Peyer's patch (tissue), 4 donors: ENCODE results near the gene CHST9. TPM values are rescaled to one million over a fixed set of nuclear protein-coding genes. Genes with fewer than 3 reads are reported as not detected.

Experiments used
- DNase-seq, 3 donors: peaks; one replicate each; pipeline ENCODE4 v3.0.0-alpha.2; 2017 to 2019
- H3K27ac ChIP-seq, 4 donors: fragments of 200-600 bp; sonication (generic); one replicate each; pipeline ENCODE4 v1.5.1; 2016 to 2019
- H3K27me3 ChIP-seq, 2 donors: fragments of 200-600 bp; sonication (generic); one replicate each; pipeline ENCODE4 v1.5.1; 2019
- H3K36me3 ChIP-seq, 3 donors: fragments of 200-600 bp; sonication (generic); one replicate each; pipeline ENCODE4 v1.5.1; 2016 to 2019
- H3K4me1 ChIP-seq, 4 donors: fragments of 200-600 bp; sonication (generic); one replicate each; pipeline ENCODE4 v1.5.1; 2016 to 2019
- H3K4me3 ChIP-seq, 4 donors: fragments of 200-600 bp; sonication (generic); 1 replicate in 3 of 4; 2 replicates in 1 of 4; pipeline ENCODE4 v1.5.1; 2016 to 2019; ENCODE audit warnings: mild to moderate bottlenecking in 1 of 4
- H3K9me3 ChIP-seq, 4 donors: fragments of 200-600 bp; sonication (generic); one replicate each; pipeline ENCODE4 v1.5.1; 2016 to 2019; ENCODE audit warnings: mild to moderate bottlenecking in 1 of 4
- CTCF ChIP-seq, 6 experiments: fragments of 450-650 bp in 4 of 6; fragments of 200-600 bp in 2 of 6; sonication (generic) in 1 of 6; IDR thresholded peaks; one replicate each; pipeline ENCODE4 v1.5.1; 2017 to 2019; ENCODE audit warnings: antibody characterized with exemption in 6 of 6, mild to moderate bottlenecking in 3 of 6, moderate library complexity in 1 of 6
- POLR2A ChIP-seq, 2 donors: fragments of 450-650 bp; IDR thresholded peaks; one replicate each; pipeline ENCODE4 v1.5.1; 2017; ENCODE audit warnings: antibody characterized with exemption in 2 of 2, mild to moderate bottlenecking in 2 of 2, moderate library complexity in 2 of 2
- total RNA-seq, 4 donors: library from RNA; depleted of rRNA; stranded (reverse); fragments of >200 nt; gene quantifications; one replicate each; pipeline ENCODE4 v1.1.0, GENCODE V29; 2016

Gene CHST9
- total RNA-seq, 4 donors from 2014 or later, result 0.27 to 0.95 TPM; not detected in 2

GRCh38 chr18:27040796-27041195 lies 144.3 kb downstream of the CHST9 start:
- H3K27me3 ChIP-seq, result no peaks in the 10 kb centered on the region
- H3K36me3 ChIP-seq, result no peaks in the 10 kb centered on the region
- no peaks in the 10 kb centered on the region for H3K9me3 ChIP-seq
- no peak for TF ChIP-seq CTCF (IDR thresholded peaks at IDR 0.05)
- TF ChIP-seq POLR2A (IDR thresholded peaks at IDR 0.05), result no peak
- no peak overlapping the region for H3K4me3 ChIP-seq
- H3K4me1 ChIP-seq, result no peaks in the 10 kb centered on the region
- DNase-seq, result no peak
- H3K27ac ChIP-seq, result no peak overlapping the region

- TF ChIP-seq POLR2A (IDR thresholded peaks at IDR 0.05), result no peak
- no peak for TF ChIP-seq CTCF (IDR thresholded peaks at IDR 0.05)
- H3K27ac ChIP-seq, result no peak overlapping the region
These were observed 151.4 kb downstream of the CHST9 start for GRCh38 chr18:27033722-27034121.

GRCh38 chr18:27030421-27030820 lies 154.7 kb downstream of the CHST9 start:
- DNase-seq, result no peak
- H3K27me3 ChIP-seq, result no peaks in the 10 kb centered on the region
- TF ChIP-seq POLR2A (IDR thresholded peaks at IDR 0.05), result no peak
- no peak for TF ChIP-seq CTCF (IDR thresholded peaks at IDR 0.05)
- H3K4me1 ChIP-seq, result no peaks in the 10 kb centered on the region
- H3K27ac ChIP-seq, result no peak overlapping the region
- no peaks in the 10 kb centered on the region for H3K9me3 ChIP-seq
- no peaks in the 10 kb centered on the region for H3K36me3 ChIP-seq
- no peak overlapping the region for H3K4me3 ChIP-seq

More at GRCh38 chr18:27033722-27034121, 151.4 kb downstream of the CHST9 start:
- Histone ChIP-seq H3K27me3 (no peaks in the 10 kb centered on the region), H3K4me1 (no peaks in the 10 kb centered on the region), H3K4me3 (no peak overlapping the region), H3K9me3 (no peaks in the 10 kb centered on the region), H3K36me3 (no peaks in the 10 kb centered on the region)
- no peak for DNase-seq

- Histone ChIP-seq H3K4me1 (no peaks in the 10 kb centered on the region), H3K36me3 (no peaks in the 10 kb centered on the region), H3K27me3 (no peaks in the 10 kb centered on the region), H3K27ac (no peak overlapping the region), H3K4me3 (no peak overlapping the region), H3K9me3 (no peaks in the 10 kb centered on the region)
- DNase-seq, result no peak
- TF ChIP-seq POLR2A (IDR thresholded peaks at IDR 0.05) (no peak), CTCF (IDR thresholded peaks at IDR 0.05) (no peak)
These were observed 162.6 kb downstream of the CHST9 start for GRCh38 chr18:27022477-27022876.

- TF ChIP-seq CTCF (IDR thresholded peaks at IDR 0.05) (peak in 5 of 6 experiments; percentile 20 to 46 (median 33)), POLR2A (IDR thresholded peaks at IDR 0.05) (no peak)
- H3K36me3 ChIP-seq, result no peaks in the 10 kb centered on the region
- H3K4me3 ChIP-seq, result no peak overlapping the region
- no peaks in the 10 kb centered on the region for H3K4me1 ChIP-seq
- DNase-seq, result no peak
- H3K27me3 ChIP-seq, result no peaks in the 10 kb centered on the region
- no peaks in the 10 kb centered on the region for H3K9me3 ChIP-seq
- no peak overlapping the region for H3K27ac ChIP-seq
These were observed 167.1 kb downstream of the CHST9 start for GRCh38 chr18:27017901-27018500.

GRCh38 chr18:27014841-27015240 lies 170.3 kb downstream of the CHST9 start:
- TF ChIP-seq POLR2A (IDR thresholded peaks at IDR 0.05) (no peak), CTCF (IDR thresholded peaks at IDR 0.05) (no peak)
- no peaks in the 10 kb centered on the region for H3K9me3 ChIP-seq
- H3K27me3 ChIP-seq, result no peaks in the 10 kb centered on the region
- no peak overlapping the region for H3K4me3 ChIP-seq
- no peaks in the 10 kb centered on the region for H3K4me1 ChIP-seq
- DNase-seq, result no peak
- no peak overlapping the region for H3K27ac ChIP-seq
- H3K36me3 ChIP-seq, result no peaks in the 10 kb centered on the region
